Heart left ventricle (tissue), 16 donors: Measurements from ENCODE around the gene UBE4B. TPM values are rescaled to one million over a fixed set of nuclear protein-coding genes. Genes with fewer than 3 reads are reported as not detected.
A peak's percentile ranks its signal among the peaks of the same experiment; 100 is the strongest.

ENCODE experiments used
- ATAC-seq, 4 donors: fragments of 200-7000 bp; cut with Tn5 transposase; one replicate each; pipeline ENCODE4 v1.9.1; 2020 to 2022; ENCODE audit warnings: moderate library complexity in 4 of 4, mild to moderate bottlenecking in 3 of 4, moderate number of reproducible peaks in 1 of 4
- DNase-seq, 5 donors: peaks; one replicate each; pipeline ENCODE4 v3.0.0-alpha.2; 2020
- H3K27ac ChIP-seq, 12 donors: fragments of 200-600 bp; sonication (generic) in 4 of 12; one replicate each; pipeline versions ENCODE4 v1.5.0 to v1.8.0; 2016 to 2022; ENCODE audit warnings: mild to moderate bottlenecking in 2 of 12
- H3K27me3 ChIP-seq, 9 donors: fragments of 200-600 bp; sonication (generic) in 2 of 9; one replicate each; pipeline versions ENCODE4 v1.5.1 to v1.8.0; 2016 to 2022; ENCODE audit warnings: mild to moderate bottlenecking in 3 of 9
- H3K36me3 ChIP-seq, 9 donors: fragments of 200-600 bp; sonication (generic) in 2 of 9; one replicate each; pipeline versions ENCODE4 v1.5.0 to v1.8.0; 2018 to 2022; ENCODE audit warnings: mild to moderate bottlenecking in 2 of 9
- H3K4me1 ChIP-seq, 12 donors: fragments of 200-600 bp; sonication (generic) in 4 of 12; one replicate each; pipeline versions ENCODE4 v1.5.0 to v1.8.0; 2016 to 2022; ENCODE audit warnings: mild to moderate bottlenecking in 3 of 12
- H3K4me3 ChIP-seq, 12 donors: fragments of 200-600 bp; sonication (generic) in 4 of 12; one replicate each; pipeline versions ENCODE4 v1.5.0 to v1.8.0; 2017 to 2022; ENCODE audit warnings: mild to moderate bottlenecking in 9 of 12, moderate library complexity in 4 of 12
- H3K9me3 ChIP-seq, 12 donors: fragments of 200-600 bp; sonication (generic) in 4 of 12; one replicate each; pipeline versions ENCODE4 v1.5.0 to v1.8.0; 2016 to 2022; ENCODE audit warnings: mild to moderate bottlenecking in 1 of 12
- POLR2A ChIP-seq, 2 donors: fragments of 450-650 bp; IDR thresholded peaks; one replicate each; pipeline ENCODE4 v1.6.1; 2017; ENCODE audit warnings: antibody characterized with exemption in 2 of 2, mild to moderate bottlenecking in 2 of 2, moderate library complexity in 2 of 2
- WGBS, 4 donors: extraction: QIAGEN DNeasy Blood & Tissue Kit in 2 of 4; methylation state at CpG; one replicate each; pipeline versions ENCODE4 v1.1.5 to v1.1.7; 2013 to 2018; 5-methylcytosine and 5-hydroxymethylcytosine counted together
- intact Hi-C, 10 donors: fragments of 100-400 bp; cut with DNase I; formaldehyde crosslinking; loops; one replicate each; pipeline versions ENCODE4 v1.11.1 to v1.14.2; 2022
- polyA plus RNA-seq, 2 donors: library from polyadenylated mRNA; stranded (reverse); fragments of 200-250 nt; gene quantifications; one replicate each; pipeline ENCODE4 v1.2.3, GENCODE V29; 2013
- total RNA-seq, 9 donors: library from RNA; depleted of rRNA in 2 of 9; stranded (reverse); fragments of >200 nt in 2 of 9; fragmentation: NEBNext Ultra II Directional in 3 of 9; extraction: Animal tissue kit (Norgen Biotek cat#: 25700) in 3 of 9; gene quantifications; one replicate each; pipeline versions ENCODE4 v1.1.0 to v1.2.4, GENCODE V29; 2016 to 2023
- TF ChIP-seq, protein P1 (sequence below), 12 donors: fragments of 200-600 bp; sonication (generic) in 4 of 12; IDR thresholded peaks; one replicate each; pipeline versions ENCODE4 v1.5.0 to v1.8.0; 2018 to 2022; ENCODE audit warnings: antibody characterized with exemption in 12 of 12, mild to moderate bottlenecking in 5 of 12
- donor health status: ischemic (EF 13 %, LVEDD 7.1; RV severe dilation, severe dysfunction).
- donor health status: healthy with polysubstance abuse.
- donor health status: DM: no; HTN: yes; CAD: no.
- donor health status: DM: no; HTN: no; CAD: no.
- donor health status: ischemic (EF 25% LVEDD 6.9; RV normal size, moderate dysfunction).
- donor health status: ischemic (EF 25% LVEDD 5.7; RV mildly dilated, moderate dysfunction).
- donor health status: healthy.
- donor health status: DM: yes; HTN: yes; CAD: no.
- donor health status: ischemic (EF 35%, LVEDD 5.7; RV mildly dilated, moderate dysfunction).
- donor health status: nonischemic (EF 11% LVEDD 7.7; RV severe dilation, severe dysfunction).
- donor health status: DM: yes; HTN: yes; CAD: no.
- donor health status: PGD.
- donor health status: ischemic (EF 29% LVEDD 5.4; RV normal size, mild dysfunction).
- donor health status: nonischemic (EF 23%, LVEDD 6.1; RV moderate dilation, normal function).

Gene UBE4B
- total and polyA plus RNA-seq, 11 donors = 18.5 to 132 (median 67.3) TPM

DNA sequence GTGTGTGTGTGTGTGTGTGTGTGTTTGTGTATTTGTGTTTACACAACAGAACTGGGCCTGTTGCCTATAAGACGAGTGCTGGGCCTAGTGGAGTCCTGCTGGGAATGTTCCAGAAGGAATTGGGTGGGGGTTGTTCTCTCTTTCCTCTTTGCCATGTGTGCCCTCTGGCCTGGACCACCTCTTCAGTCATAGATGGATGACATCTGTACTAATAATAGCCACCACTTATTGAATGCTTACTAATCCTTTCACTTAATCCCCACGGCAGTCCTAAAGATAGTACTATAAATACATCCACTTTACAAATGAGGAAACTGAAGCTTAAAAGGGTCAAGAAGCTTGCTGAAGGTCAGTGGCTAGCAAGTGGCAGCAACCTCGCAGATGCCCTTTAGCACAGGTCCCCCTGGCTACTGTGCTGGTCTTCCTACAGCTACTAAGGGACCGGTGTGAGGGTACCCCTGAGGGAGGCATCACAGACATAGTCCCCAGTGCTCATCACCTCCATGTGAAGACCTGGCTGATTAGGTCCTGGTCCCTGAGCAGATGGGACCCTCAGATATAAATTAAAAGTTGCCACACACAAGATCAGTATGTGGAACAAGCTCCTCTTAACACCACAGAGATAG, 122.4 kb downstream of the UBE4B start:
- TF ChIP-seq POLR2A (IDR thresholded peaks at IDR 0.05) = no peak
- TF ChIP-seq, protein P1, sequence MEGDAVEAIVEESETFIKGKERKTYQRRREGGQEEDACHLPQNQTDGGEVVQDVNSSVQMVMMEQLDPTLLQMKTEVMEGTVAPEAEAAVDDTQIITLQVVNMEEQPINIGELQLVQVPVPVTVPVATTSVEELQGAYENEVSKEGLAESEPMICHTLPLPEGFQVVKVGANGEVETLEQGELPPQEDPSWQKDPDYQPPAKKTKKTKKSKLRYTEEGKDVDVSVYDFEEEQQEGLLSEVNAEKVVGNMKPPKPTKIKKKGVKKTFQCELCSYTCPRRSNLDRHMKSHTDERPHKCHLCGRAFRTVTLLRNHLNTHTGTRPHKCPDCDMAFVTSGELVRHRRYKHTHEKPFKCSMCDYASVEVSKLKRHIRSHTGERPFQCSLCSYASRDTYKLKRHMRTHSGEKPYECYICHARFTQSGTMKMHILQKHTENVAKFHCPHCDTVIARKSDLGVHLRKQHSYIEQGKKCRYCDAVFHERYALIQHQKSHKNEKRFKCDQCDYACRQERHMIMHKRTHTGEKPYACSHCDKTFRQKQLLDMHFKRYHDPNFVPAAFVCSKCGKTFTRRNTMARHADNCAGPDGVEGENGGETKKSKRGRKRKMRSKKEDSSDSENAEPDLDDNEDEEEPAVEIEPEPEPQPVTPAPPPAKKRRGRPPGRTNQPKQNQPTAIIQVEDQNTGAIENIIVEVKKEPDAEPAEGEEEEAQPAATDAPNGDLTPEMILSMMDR (IDR thresholded peaks at IDR 0.05) = no peak
- WGBS, 4 donors = 39 to 56% (median 51%) methylated on average over 4 of the region's 4 CpGs
- intact Hi-C loops = loop anchor here in 1 of 10 donors (5.0 kb wide), 1 partner anchor 52 kb away; no protein-coding TSS in a partner anchor
- Histone ChIP-seq H3K36me3 (peaks cover 0 to 74% (median 39%) of the 10 kb centered on the region in 9 donors), H3K9me3 (no peaks in the 10 kb centered on the region), H3K4me1 (peaks cover 0 to 20% (median 2%) of the 10 kb centered on the region in 12 donors), H3K4me3 (no peak overlapping the region), H3K27me3 (no peaks in the 10 kb centered on the region), H3K27ac (peak overlapping the region; percentile 16 to 88 (median 78))
- ATAC-seq (peak; percentile 91 to 95 (median 94)), DNase-seq (peak in 4 of 5 donors; percentile 35 to 50 (median 36))

GRCh38 chr1:10160173-10160572, 127.4 kb downstream of the UBE4B start:
- Histone ChIP-seq H3K27ac (peak overlapping the region in 9 of 12 donors; percentile 2 to 82 (median 72)), H3K4me1 (peaks cover 0 to 22% (median 5%) of the 10 kb centered on the region in 12 donors), H3K27me3 (no peaks in the 10 kb centered on the region), H3K4me3 (no peak overlapping the region), H3K9me3 (no peaks in the 10 kb centered on the region), H3K36me3 (peaks cover 0 to 92% (median 64%) of the 10 kb centered on the region in 9 donors)
- no peak for TF ChIP-seq POLR2A (IDR thresholded peaks at IDR 0.05)
- TF ChIP-seq, protein P1 (IDR thresholded peaks at IDR 0.05) = no peak
- WGBS, 4 donors = 64 to 74% (median 73%) methylated on average over 3 of the region's 3 CpGs
- ATAC-seq = no peak
- DNase-seq = no peak
- intact Hi-C loops = no loop called here

DNA sequence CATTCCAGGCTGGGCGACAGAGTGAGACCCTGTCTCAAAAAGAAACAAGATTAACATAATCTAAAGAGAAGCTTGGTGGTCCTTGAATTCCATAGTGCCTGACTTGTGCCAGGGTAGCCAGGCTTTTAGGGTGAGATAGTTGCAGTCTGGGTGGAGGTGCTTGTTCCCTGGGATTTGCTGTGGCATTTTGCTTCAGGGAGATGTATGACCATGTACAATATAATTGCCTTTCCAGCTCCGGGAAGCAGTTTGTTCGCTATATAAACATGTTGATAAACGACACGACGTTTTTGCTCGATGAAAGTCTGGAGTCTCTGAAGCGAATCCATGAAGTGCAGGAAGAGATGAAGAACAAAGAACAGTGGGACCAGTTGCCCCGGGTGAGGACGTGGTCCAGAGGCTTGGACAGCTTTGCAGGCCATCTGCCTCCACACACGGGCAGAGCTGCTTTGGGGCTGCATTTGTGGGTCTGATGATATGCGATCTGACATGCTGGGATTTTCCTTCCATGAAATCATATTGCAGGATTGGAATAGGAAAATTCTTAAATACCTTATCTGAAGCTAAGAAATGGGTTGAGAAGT, 128.2 kb downstream of the UBE4B start:
- no peak overlapping the region for H3K4me3 ChIP-seq
- TF ChIP-seq, protein P1 (IDR thresholded peaks at IDR 0.05) = no peak
- TF ChIP-seq POLR2A (IDR thresholded peaks at IDR 0.05) = no peak
- intact Hi-C loops = no loop called here
- H3K36me3 ChIP-seq = peaks cover 0 to 96% (median 73%) of the 10 kb centered on the region in 9 donors
- 68 to 81% (median 72%) methylated on average over 12 of the region's 12 CpGs for WGBS, 4 donors
- H3K27me3 ChIP-seq = no peaks in the 10 kb centered on the region
- peaks cover 0 to 17% (median 3%) of the 10 kb centered on the region in 12 donors for H3K4me1 ChIP-seq
- peak in 1 of 4 donors; percentile 28 for ATAC-seq
- DNase-seq = no peak
- H3K9me3 ChIP-seq = no peaks in the 10 kb centered on the region
- H3K27ac ChIP-seq = peak overlapping the region in 11 of 12 donors; percentile 2 to 85 (median 72)

GRCh38 chr1:10161541-10162290, 129.0 kb downstream of the UBE4B start:
- TF ChIP-seq, protein P1 (IDR thresholded peaks at IDR 0.05) = no peak
- no peak for TF ChIP-seq POLR2A (IDR thresholded peaks at IDR 0.05)
- Histone ChIP-seq H3K9me3 (no peaks in the 10 kb centered on the region), H3K27me3 (no peaks in the 10 kb centered on the region), H3K4me3 (no peak overlapping the region), H3K4me1 (peaks cover 0 to 17% (median 3%) of the 10 kb centered on the region in 12 donors), H3K36me3 (peaks cover 0 to 97% (median 75%) of the 10 kb centered on the region in 9 donors), H3K27ac (peak overlapping the region in 11 of 12 donors; percentile 38 to 85 (median 72))
- intact Hi-C loops = no loop called here
- ATAC-seq = peak; percentile 85 to 93 (median 92)
- DNase-seq = peak in 4 of 5 donors; percentile 44 to 79 (median 65)
- 73 to 81% (median 80%) methylated on average over 17 of the region's 17 CpGs for WGBS, 4 donors
